ENCODE measurements around the gene FAM174C. TPM values are rescaled to one million over a fixed set of nuclear protein-coding genes. Genes with fewer than 3 reads are reported as not detected.

FAM174C gene
- total RNA-seq, 1 experiment from 2014 or later = 59.4 TPM

- TF ChIP-seq, protein P1, sequence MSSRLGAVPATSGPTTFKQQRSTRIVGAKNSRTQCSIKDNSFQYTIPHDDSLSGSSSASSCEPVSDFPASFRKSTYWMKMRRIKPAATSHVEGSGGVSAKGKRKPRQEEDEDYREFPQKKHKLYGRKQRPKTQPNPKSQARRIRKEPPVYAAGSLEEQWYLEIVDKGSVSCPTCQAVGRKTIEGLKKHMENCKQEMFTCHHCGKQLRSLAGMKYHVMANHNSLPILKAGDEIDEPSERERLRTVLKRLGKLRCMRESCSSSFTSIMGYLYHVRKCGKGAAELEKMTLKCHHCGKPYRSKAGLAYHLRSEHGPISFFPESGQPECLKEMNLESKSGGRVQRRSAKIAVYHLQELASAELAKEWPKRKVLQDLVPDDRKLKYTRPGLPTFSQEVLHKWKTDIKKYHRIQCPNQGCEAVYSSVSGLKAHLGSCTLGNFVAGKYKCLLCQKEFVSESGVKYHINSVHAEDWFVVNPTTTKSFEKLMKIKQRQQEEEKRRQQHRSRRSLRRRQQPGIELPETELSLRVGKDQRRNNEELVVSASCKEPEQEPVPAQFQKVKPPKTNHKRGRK (CRISPR knock-in tag; IDR thresholded peaks at IDR 0.05; ENCODE audit: borderline replicate concordance) = no peak
- TF ChIP-seq TCF7 (CRISPR knock-in tag; IDR thresholded peaks at IDR 0.05; ENCODE audit: low read depth) (no peak), STAT6 (CRISPR knock-in tag; conservative IDR thresholded peaks at IDR 0.05; ENCODE audit: low read depth) (no peak), EMX1 (CRISPR knock-in tag; IDR thresholded peaks at IDR 0.05) (no peak), NR2C2 (CRISPR knock-in tag; IDR thresholded peaks at IDR 0.05) (no peak; the same call in 1 of the 2 replicates), CBFB (CRISPR knock-in tag; IDR thresholded peaks at IDR 0.05; ENCODE audit: low read depth) (no peak), GABPB1 (CRISPR knock-in tag; IDR thresholded peaks at IDR 0.05) (no peak), NR3C1 (CRISPR knock-in tag; conservative IDR thresholded peaks at IDR 0.05; ENCODE audit: low read depth) (no peak), ATF2 (CRISPR knock-in tag; IDR thresholded peaks at IDR 0.05; ENCODE audit: borderline replicate concordance, low read depth) (0 out of 2 replicates have a peak, but pooled peaks have one; percentile 46), ZNF281 (CRISPR knock-in tag; IDR thresholded peaks at IDR 0.05) (no peak; the same call in 1 of the 2 replicates), MYBL2 (CRISPR knock-in tag; IDR thresholded peaks at IDR 0.05) (no peak), E2F5 (CRISPR knock-in tag; IDR thresholded peaks at IDR 0.05) (no peak), ELF4 (CRISPR knock-in tag; IDR thresholded peaks at IDR 0.05; ENCODE audit: low read depth) (no peak), TP53 (CRISPR knock-in tag; IDR thresholded peaks at IDR 0.05) (no peak), IRF2 (CRISPR knock-in tag; IDR thresholded peaks at IDR 0.05; ENCODE audit: borderline replicate concordance, low read depth) (no peak), JAZF1 (CRISPR knock-in tag; IDR thresholded peaks at IDR 0.05) (no peak), ZNF232 (CRISPR knock-in tag; IDR thresholded peaks at IDR 0.05) (no peak), AR (CRISPR knock-in tag; IDR thresholded peaks at IDR 0.05) (peak; percentile 83; the same call in 1 of the 2 replicates), SP1 (CRISPR knock-in tag; conservative IDR thresholded peaks at IDR 0.05) (no peak), ZNF263 (CRISPR knock-in tag; IDR thresholded peaks at IDR 0.05; ENCODE audit: low read depth) (no peak), ZSCAN18 (CRISPR knock-in tag; IDR thresholded peaks at IDR 0.05) (no peak), KAT7 (CRISPR knock-in tag; IDR thresholded peaks at IDR 0.05; ENCODE audit: borderline replicate concordance) (no peak)
- TF ChIP-seq, protein P2, sequence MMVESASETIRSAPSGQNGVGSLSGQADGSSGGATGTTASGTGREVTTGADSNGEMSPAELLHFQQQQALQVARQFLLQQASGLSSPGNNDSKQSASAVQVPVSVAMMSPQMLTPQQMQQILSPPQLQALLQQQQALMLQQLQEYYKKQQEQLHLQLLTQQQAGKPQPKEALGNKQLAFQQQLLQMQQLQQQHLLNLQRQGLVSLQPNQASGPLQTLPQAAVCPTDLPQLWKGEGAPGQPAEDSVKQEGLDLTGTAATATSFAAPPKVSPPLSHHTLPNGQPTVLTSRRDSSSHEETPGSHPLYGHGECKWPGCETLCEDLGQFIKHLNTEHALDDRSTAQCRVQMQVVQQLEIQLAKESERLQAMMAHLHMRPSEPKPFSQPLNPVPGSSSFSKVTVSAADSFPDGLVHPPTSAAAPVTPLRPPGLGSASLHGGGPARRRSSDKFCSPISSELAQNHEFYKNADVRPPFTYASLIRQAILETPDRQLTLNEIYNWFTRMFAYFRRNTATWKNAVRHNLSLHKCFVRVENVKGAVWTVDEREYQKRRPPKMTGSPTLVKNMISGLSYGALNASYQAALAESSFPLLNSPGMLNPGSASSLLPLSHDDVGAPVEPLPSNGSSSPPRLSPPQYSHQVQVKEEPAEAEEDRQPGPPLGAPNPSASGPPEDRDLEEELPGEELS (CRISPR knock-in tag; IDR thresholded peaks at IDR 0.05) = no peak
These were observed 474 bp upstream of the FAM174C start (continued) for GRCh38 chr19:1274852-1275259.

Measured in WTC11 (cell line).